ENCODE measurements around the gene RSAD1.

Gene RSAD1

DNA sequence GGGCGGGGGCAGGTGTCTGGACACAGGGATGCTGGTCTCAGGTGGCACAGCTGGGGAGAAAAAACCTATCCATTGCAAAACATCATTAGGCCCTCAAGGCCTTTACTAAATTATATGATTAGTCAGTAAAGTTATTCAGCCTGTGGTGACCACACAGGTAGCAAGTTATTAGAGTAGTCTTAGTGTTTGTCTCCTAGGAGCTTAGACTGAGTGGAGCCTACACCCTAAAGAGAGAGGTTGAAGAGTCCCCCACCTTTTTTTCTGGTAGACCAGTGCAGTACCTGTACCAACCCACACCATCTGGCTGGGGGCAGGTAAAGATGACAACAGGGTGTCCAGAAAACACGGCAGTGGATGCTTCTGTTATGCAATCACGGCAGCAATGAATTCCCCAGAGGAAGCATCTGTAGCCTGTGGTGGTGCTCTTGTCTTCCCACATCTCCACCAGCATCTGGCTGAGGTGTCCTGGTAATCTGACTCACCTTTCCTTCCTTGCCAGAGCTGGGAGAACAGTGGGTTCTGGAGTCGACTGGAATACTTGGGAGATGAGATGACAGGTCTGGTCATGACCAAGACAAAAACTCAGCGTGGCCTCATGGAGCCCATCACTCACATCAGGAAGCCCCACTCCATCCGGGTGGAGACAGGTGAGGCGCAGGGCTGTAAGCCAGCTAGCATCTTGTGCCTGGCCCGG is 40.6 kb downstream of the RSAD1 start:
- no peak for DNase-seq (ENCODE audit: low read depth in 2 of 2)

DNA sequence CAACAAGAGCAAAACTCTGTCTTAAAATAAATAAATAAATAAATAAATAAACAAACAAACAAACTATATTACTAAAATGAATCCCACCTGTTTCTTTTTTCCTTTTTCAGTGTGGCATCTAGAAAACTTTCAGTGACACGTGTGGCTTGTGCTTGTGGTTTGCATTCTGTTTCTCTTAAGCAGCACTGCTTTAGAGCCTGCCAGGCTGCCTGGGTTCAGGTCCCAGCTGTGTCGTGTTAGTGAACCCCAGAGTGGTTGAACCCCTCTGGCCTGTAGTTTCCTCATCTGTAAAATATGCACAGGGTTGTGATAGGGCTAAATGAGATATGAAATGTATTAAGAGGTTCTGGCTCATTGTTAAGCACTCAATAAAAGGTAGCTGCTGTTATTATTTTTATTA is 41.8 kb downstream of the RSAD1 start:
- DNase-seq (ENCODE audit: low read depth in 2 of 2): no peak

DNA sequence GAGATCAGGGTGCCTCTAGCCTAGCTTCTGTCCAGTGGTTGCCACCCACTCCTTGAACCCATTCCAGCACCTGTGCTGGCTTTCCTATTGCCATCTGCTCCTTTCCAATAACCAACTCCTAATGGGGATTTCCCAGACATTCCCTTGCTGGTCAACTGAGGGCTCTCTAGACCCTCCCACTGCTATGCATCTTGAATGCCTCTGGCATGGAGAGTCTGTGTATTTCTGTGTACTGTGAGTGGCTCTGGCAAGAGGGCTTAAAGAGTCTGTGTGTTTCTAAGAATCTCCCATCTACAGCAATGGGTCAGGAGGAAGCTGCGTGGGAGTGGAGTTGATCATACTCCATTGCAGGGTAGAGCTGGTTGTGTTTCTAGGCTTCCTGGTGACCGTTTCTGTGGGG is 42.9 kb downstream of the RSAD1 start:
- DNase-seq (ENCODE audit: low read depth in 2 of 2): no peak

DNA sequence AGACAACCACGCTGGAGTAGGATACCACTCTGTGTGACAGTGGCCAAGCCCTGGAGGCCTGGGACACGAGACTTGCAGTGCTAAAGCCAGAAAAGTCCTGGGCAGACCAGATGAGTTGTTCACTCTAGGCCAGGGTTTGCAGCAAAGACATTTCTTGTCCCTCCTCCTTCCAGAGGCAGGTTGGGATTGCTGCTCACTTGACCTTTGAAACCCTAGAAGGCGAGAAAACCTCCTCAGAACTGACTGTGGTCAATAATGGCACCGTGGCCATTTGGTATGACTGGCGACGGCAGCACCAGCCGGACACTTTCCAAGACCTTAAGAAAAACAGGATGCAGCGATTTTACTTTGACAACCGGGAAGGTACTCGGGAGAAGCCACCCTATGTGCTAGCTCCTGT is 44.1 kb downstream of the RSAD1 start:
- DNase-seq (ENCODE audit: low read depth in 2 of 2): no peak

DNA sequence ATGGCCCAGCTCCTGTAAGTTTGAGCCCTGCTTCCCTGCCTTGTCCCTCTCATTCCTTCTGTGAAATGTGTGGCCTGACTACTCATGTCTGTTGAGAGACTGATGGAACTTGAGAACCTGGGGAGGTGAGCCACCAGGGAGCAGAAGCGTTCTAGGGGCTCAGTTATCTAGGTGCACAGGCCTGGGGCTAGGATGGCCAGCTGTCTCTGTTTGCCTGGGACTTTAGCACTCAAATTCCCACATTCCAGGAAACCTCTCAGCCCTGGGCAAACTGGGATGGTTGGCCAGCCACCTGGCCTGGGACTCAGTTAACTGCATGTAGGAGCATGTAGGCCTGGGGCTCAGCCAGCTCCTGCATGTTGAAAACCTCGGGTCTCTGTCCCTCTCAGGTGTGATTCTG is 44.5 kb downstream of the RSAD1 start:
- DNase-seq (ENCODE audit: low read depth in 2 of 2): no peak

DNA sequence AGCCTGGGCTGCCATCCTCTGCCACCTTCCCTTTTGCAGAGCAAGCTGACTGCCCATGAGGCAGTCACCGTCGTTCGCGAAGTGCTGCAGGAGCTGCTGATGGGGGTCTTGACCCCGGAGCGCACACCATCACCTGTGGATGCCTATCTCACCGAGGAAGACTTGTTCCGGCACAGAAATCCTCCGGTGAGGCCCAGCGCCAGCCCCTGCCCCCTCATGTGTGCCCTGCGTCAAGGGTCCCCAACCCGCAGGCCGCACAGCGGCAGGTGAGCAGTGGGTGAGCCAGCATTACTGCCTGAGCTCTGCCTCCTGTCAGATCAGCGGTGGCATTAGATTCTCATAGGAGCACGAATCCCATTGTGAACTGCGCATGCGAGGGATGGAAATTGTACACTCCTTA is 46.2 kb downstream of the RSAD1 start:
- no peak for DNase-seq (ENCODE audit: low read depth in 2 of 2)

DNA sequence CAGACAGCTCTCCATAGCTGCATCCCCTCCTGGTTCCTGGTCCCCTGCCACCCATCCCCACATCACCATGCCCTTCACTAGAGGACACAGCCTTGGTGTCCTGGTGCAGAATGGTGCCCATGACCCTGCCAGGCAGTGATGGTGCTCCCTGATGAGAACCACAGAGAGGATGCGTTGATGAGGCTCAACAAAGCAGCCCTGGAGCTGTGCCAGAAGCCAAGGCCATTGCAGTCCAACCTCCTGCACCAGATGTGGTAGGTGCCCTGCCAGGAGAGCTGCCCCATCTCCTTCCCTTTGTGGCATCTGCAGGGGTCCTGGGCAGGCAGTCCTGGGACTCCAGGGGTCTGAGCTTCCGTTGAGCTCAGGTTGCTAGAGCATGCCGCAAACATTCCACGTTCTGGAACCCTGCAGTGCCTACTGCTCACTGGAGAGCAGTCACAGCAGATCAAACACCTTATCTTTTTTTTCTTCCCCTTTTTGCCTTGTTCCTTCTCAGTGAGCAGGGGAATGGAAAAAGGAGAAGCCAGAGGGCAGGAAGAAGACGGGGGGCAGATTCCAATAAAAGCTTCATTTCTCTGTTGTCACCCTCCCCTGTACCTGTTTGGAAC is 48.6 kb downstream of the RSAD1 start:
- no peak for DNase-seq (ENCODE audit: low read depth in 2 of 2)

DNA sequence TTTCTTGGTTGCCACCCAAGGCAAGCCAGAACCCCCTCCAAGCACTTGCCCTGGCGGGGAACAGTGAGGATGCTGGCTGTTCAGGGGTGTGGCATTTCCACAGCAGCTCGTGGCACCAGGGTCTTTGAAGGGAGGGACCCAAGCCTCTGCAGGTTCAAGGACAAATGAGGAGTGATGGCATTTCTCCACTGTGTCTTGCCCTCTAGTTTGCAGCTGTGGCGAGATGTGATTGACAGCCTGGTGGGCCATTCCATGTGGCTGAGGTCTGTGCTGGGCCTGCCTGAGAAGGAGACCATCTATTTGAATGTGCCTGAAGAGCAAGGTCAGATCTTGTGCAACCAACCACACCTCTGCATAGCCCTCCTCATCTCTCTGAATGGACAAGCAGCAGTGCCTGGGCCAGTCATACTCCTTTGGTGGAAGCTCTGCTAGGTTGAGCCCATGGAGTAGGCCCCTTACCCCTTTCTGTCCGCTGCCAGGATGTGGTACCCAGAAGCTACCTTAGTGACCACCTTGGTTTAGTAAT is 49.4 kb downstream of the RSAD1 start:
- DNase-seq (ENCODE audit: low read depth in 2 of 2): no peak

DNA sequence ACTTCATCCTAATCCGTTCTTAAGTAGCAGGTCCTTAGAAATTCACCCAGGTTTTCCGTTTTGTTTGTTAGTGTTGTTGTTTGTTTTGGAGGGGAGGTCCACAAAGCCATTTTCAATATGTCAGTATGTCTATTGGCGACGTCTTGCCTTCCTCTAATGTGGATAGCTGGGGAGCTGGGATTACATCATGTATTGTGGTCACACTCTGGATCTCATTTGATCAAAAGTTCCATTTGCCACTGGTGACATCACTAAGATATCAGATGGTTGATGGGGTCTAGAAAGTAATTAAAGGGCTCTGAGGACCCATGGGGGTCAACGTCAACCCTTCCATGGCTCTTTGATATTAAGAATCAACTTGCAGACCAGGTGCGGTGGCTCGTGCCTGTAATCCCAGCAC is 51.2 kb downstream of the RSAD1 start:
- DNase-seq (ENCODE audit: low read depth in 2 of 2): no peak

DNA sequence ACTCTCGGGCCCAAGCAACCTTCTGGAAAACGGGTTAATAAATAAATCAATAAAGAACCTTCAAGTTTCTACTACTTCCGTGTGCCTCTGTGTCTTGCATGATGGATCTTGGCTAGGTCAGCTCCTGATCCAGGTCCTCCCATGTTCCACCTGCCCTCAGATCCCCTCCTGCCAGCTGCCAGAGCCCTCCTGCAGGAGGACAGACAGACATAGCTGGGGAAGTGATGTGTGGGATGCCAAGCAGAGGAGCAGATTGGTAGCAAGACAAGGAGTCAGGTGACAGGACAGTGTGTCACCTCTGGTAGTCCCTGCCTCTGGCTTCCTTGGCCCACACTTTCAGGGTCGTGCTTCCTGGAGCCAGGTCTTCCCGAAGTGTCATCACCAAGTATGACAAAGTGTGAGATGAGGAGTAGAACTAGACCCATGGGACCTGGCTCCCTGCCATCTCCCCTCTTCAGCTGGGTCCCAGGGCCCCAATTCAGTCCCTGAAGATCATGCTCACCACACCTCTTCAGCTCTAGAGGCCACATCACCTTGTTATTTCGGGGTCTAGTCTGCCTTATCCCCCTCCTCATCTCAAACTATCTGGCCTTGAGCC is 52.9 kb downstream of the RSAD1 start:
- DNase-seq (ENCODE audit: low read depth in 2 of 2): no peak

DNA sequence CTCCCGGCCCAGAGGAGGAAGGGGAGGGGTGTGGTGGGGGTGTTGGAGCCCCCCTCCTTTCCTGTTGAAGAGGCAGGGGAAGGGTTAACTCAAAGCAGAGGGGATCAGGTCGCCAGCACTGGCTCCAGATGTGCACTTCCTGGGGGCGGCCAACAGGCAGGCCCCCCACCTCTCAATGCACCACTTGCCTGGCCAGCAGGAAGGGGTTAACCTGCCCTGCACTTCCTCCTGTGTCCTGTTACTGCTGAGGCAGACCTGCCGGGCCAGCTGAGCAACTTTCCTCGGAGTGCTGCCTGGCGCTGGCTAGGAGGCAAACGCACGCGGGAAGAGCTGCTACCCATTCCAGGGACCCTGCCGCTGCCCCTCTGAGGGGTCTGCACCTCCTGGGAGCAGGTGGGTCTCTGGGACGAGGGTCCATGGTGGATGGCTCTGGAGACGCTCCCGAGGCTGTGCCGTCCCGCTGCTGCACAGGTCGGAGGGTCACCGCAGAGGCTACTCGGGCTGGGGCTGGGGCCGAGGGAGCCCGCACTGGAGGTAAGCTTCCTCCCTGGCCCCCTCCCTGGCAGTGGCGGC is 53.9 kb downstream of the RSAD1 start, which contains the start of gene EPN3:
EPN3 (plus strand) TSS at position 284 of the 573 bp plus-strand sequence. CDS start 3,822 bp downstream, outside the sequence.
- DNase-seq (ENCODE audit: low read depth in 2 of 2): no peak

DNA sequence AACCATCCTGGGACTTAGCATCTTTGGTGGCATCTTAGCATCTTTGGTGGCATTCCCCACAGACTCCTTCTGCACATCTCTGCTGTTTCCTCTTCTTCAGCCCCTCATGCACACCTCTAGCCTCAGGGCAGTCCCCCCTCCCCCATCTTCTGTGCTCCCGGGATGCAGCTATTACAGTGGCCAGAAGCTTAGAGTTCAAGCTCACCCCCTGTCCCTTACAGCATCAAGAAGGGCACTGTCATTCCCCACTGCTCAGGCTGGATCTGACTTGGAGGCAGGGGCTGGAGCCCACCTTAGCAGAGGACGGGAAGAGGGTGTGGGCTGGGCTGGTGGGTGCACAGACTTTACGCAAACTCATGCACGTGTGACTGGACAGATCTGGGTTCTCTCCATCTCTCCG is 54.5 kb downstream of the RSAD1 start:
- no peak for DNase-seq (ENCODE audit: low read depth in 2 of 2)

DNA sequence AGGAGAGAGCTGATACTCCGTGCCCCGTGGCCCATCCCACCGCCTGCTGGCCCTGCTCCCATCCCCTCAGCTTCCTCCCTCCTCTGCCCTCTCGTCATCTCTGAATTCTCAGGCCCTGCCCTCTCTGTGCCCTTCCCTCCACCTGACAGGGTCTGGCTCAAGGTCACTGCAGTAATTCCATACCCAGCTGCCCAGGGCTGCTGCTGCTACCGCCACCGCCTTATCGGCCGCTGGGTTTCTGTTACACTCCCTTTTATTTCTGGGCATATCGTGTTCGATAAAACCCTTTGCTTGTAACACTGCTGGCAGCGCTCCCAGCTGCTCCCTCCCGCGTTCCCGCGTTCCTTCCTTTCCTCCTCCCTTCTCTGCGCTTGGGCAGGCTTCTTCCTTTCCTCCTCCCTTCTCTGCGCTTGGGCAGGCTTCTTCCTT is 55.1 kb downstream of the RSAD1 start:
- no peak for DNase-seq (ENCODE audit: low read depth in 2 of 2)

DNA sequence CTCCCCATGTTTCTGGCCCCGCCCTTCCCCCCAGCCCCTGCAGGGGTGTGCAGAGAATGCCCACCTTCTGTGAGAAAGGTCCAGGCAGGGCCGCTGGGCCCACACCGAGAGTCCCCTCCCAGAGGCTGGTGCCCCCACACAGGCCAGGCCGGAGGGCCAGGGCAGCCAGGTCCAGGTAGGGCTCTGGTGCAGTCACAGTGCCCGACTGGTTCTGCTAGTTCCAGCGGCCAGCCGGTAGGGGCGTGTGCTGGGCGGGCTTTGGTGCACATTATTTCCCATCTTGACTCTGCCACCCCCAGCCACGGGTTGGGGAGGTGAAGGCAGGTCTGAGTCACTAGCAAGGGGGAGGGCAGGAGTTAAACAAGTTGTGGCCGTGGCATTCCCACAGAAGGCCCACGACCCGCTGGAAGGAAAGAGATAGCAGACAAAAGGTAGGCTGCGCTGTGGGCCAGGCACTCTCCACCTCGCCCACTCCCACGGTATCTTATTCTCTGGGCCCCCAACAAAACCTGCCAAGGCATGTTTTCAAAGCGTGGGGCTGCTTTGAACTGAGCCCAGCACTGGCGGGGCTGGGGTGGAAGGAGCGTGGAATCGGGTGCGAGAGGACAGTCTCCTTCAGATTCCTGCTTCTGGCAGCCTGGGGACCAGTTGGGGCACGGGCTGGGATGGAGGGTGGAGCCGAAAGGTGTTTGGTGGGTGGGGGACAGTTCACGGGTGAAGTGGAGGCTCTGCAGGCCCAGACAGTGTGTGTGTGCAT is 55.7 kb downstream of the RSAD1 start:
- no peak for DNase-seq (ENCODE audit: low read depth in 2 of 2)

DNA sequence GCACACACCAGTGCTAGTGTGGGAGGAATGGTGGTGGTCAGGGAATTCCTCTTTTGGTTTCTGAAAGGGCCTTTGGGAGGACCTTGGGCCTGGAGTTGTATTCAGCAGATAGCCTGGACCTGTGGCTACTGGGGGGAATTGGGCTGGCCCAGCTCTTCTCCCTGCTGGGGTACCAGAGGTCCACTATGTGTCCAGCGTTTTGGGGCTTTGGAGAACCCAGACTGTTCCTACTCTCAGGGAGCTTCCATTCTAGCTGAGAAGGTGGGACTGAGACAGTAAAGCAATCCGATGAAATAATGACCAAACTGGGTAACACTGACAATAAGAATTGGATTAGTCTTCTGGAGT is 56.3 kb downstream of the RSAD1 start:
- DNase-seq (ENCODE audit: low read depth in 2 of 2): no peak

DNA sequence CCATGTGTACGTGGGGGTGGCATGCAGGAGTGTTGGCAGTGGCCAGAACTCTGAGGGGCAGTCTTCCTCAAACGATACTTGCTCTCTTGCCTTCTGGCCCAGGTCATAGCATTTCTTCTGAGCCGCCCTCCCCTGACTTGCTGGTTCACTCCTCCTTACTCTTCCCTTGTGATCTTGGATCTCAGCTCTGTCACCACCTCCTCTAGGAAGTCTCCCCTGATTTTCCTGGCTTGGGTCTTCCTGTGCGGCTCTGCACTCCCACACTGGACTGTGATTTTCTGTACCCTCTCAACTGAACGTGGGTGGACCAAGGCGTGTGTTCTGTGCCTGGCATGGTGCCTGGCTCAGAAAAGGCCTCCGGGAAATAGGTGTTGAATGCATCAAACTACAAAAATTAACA is 56.7 kb downstream of the RSAD1 start:
- DNase-seq (ENCODE audit: low read depth in 2 of 2): no peak
